GM23338 (cell line): ENCODE results near the gene TNFRSF6B. TPM values are rescaled to one million over a fixed set of nuclear protein-coding genes. Genes with fewer than 3 reads are reported as not detected.

ENCODE experiments used
- ATAC-seq: fragments of 200-7000 bp; cut with Tn5 transposase; 3 replicates; pipeline ENCODE4 v1.9.1; 2020
- DNase-seq: peaks from one replicate; pipeline ENCODE4 v3.0.0-alpha.2; 2015; ENCODE audit warnings: low spot score
- H2AFZ ChIP-seq: fragments of 200-600 bp; sonication (generic); 2 replicates; pipeline ENCODE4 v1.8.0; 2016; ENCODE audit warnings: antibody characterized with exemption, mild to moderate bottlenecking, moderate library complexity
- H3F3A ChIP-seq: fragments of 200-600 bp; sonication (generic); replicated peaks from 2 replicates; pipeline ENCODE4 v1.8.0; 2017; ENCODE audit warnings: antibody characterized with exemption, mixed run types, low read depth
- H3K27ac ChIP-seq: fragments of 200-600 bp; sonication (generic); 2 replicates; pipeline ENCODE4 v1.6.1; 2016; ENCODE audit warnings: low read depth
- H3K27me3 ChIP-seq: fragments of 200-600 bp; sonication (generic); 2 replicates; pipeline ENCODE4 v1.8.0; 2016; ENCODE audit warnings: mild to moderate bottlenecking, mixed run types, moderate library complexity; ENCODE audit not compliant: insufficient read depth
- H3K36me3 ChIP-seq: fragments of 200-600 bp; sonication (generic); 2 replicates; pipeline ENCODE4 v1.8.0; 2016; ENCODE audit warnings: mild to moderate bottlenecking; ENCODE audit not compliant: insufficient read depth
- H3K4me1 ChIP-seq: fragments of 200-600 bp; sonication (generic); 2 replicates; pipeline ENCODE4 v1.8.0; 2016; ENCODE audit warnings: mild to moderate bottlenecking, moderate library complexity; ENCODE audit not compliant: insufficient read depth
- H3K4me2 ChIP-seq: fragments of 200-600 bp; sonication (generic); 2 replicates; pipeline ENCODE4 v1.7.1; 2017; ENCODE audit warnings: mixed run types
- H3K4me3 ChIP-seq: fragments of 200-600 bp; sonication (generic); 2 replicates; pipeline ENCODE4 v1.6.1; 2016; ENCODE audit warnings: mixed run types
- H3K79me2 ChIP-seq: fragments of 200-600 bp; sonication (generic); replicated peaks from 2 replicates; pipeline ENCODE4 v1.8.0; 2017; ENCODE audit warnings: mild to moderate bottlenecking; ENCODE audit not compliant: insufficient read depth
- H3K9me2 ChIP-seq: fragments of 200-600 bp; sonication (generic); 2 replicates; pipeline ENCODE4 v1.8.0; 2017; ENCODE audit not compliant: insufficient read depth
- H4K20me1 ChIP-seq: fragments of 200-600 bp; sonication (generic); replicated peaks from 2 replicates; pipeline ENCODE4 v1.8.0; 2017; ENCODE audit warnings: mild to moderate bottlenecking; ENCODE audit not compliant: insufficient read depth
- H3K27ac Mint-ChIP-seq: 2 replicates; pipeline ENCODE4 v1.8.0; 2020; ENCODE audit warnings: inconsistent platforms, mild to moderate bottlenecking, moderate library complexity, mixed read lengths
- H3K27me3 Mint-ChIP-seq: 3 replicates; pipeline ENCODE4 v1.8.0; 2022; ENCODE audit warnings: low read depth, mild to moderate bottlenecking, moderate library complexity, mixed read lengths, inconsistent platforms; ENCODE audit not compliant: insufficient read depth, poor library complexity
- H3K36me3 Mint-ChIP-seq: 3 replicates; pipeline ENCODE4 v1.8.0; 2021; ENCODE audit warnings: low read depth, mild to moderate bottlenecking, inconsistent platforms, moderate library complexity, mixed read lengths
- H3K4me1 Mint-ChIP-seq: 3 replicates; pipeline ENCODE4 v1.8.0; 2020; ENCODE audit warnings: mild to moderate bottlenecking, inconsistent platforms, mixed read lengths
- H3K4me3 Mint-ChIP-seq: 3 replicates; pipeline ENCODE4 v1.8.0; 2021; ENCODE audit warnings: moderate library complexity, mild to moderate bottlenecking, inconsistent platforms, mixed read lengths
- H3K9me3 Mint-ChIP-seq: 3 replicates; pipeline ENCODE4 v1.8.0; 2020; ENCODE audit warnings: moderate library complexity, mild to moderate bottlenecking, inconsistent platforms, mixed read lengths
- EZH2phosphoT487 ChIP-seq: fragments of 200-600 bp; sonication (generic); IDR thresholded peaks from one replicate; pipeline ENCODE4 v1.8.1; 2018; ENCODE audit warnings: antibody characterized with exemption; ENCODE audit not compliant: unreplicated experiment
- REST ChIP-seq: IDR thresholded peaks from one replicate; pipeline ENCODE4 v1.6.1; 2018; ENCODE audit warnings: antibody characterized with exemption; ENCODE audit not compliant: unreplicated experiment
- ZNF331 ChIP-seq: fragments of 250-450 bp; sonication (Bioruptor Pico); IDR thresholded peaks from 2 replicates; pipeline ENCODE4 v1.5.0; 2020; ENCODE audit warnings: low read depth, mild to moderate bottlenecking, moderate library complexity
- ZNF462 ChIP-seq: fragments of 250-450 bp; sonication (Bioruptor Pico); IDR thresholded peaks from 2 replicates; pipeline ENCODE4 v1.5.0; 2020; ENCODE audit warnings: mild to moderate bottlenecking, moderate library complexity
- polyA plus RNA-seq: library from polyadenylated mRNA; unstranded; fragments of >200 nt; fragmentation: Nextera tagmentation; extraction: Ambion mirVana; gene quantifications from 2 replicates; pipeline ENCODE4 v1.2.1, GENCODE V29; 2016
- total RNA-seq: library from RNA; depleted of rRNA; stranded (reverse); fragments of >200 nt; shearing (Covaris generic); gene quantifications from 2 replicates; pipeline ENCODE4 v1.2.3, GENCODE V29; 2014

The TNFRSF6B gene
- total and polyA plus RNA-seq, 2 experiments from 2014 or later = 0.28 TPM; not detected in 1

GRCh38 chr20:63714858-63715257 lies 18.4 kb downstream of the TNFRSF6B start:
- no peak overlapping the region for H3K27ac Mint-ChIP-seq

More at GRCh38 chr20:63714858-63715257, 18.4 kb downstream of the TNFRSF6B start:
- no peaks in the 10 kb centered on the region for H3K27me3 ChIP-seq
- Mint-ChIP-seq H3K4me3 (no peak overlapping the region), H3K36me3 (peaks cover 62% of the 10 kb centered on the region), H3K9me3 (no peaks in the 10 kb centered on the region), H3K27me3 (peaks cover 3% of the 10 kb centered on the region), H3K4me1 (no peaks in the 10 kb centered on the region; the same call in 2 of the 3 replicates)
- no peaks in the 10 kb centered on the region for H3K9me2 ChIP-seq
- peaks cover 10% of the 10 kb centered on the region; the same call in 1 of the 2 replicates for H3K36me3 ChIP-seq
- H4K20me1 ChIP-seq = peaks cover 13% of the 10 kb centered on the region
- H3K4me1 ChIP-seq = no peaks in the 10 kb centered on the region
- H2AFZ ChIP-seq = no peak overlapping the region
- H3F3A ChIP-seq = 0 out of 2 replicates have a peak, but pooled peaks cover 9% of the 10 kb centered on the region
- no peak overlapping the region for H3K4me2 ChIP-seq
- peaks cover 94% of the 10 kb centered on the region for H3K79me2 ChIP-seq
- no peak overlapping the region for H3K27ac ChIP-seq
- H3K4me3 ChIP-seq = no peak overlapping the region
- TF ChIP-seq ZNF462 (CRISPR knock-in tag) (no peak), EZH2phosphoT487 (no peak), ZNF331 (no peak), REST (no peak)
- ATAC-seq (no peak), DNase-seq (no peak)
